Hematopoietic multipotent progenitor cell treated with erythropoietin and hydrocortisone succinate and interleukin-3 and kit ligand, for 6 days (in vitro differentiated cells): ENCODE measurements around the gene PCDHB3.
A peak's percentile ranks its signal among the peaks of the same experiment; 100 is the strongest.
"Not testable (repeated sequence)": the region's sequence is repeated elsewhere in the genome, so short reads cannot be mapped to it uniquely, and the experiment has no call there.

Experiments used
- DNase-seq: peaks from one replicate; pipeline ENCODE4 v3.0.0-alpha.2; 2015

PCDHB3 gene

GRCh38 chr5:141137346-141137745 is 37.1 kb downstream of the PCDHB3 start:
- DNase-seq, result not testable (repeated sequence)

- peak; percentile 4 for DNase-seq
These were observed 49.5 kb downstream of the PCDHB3 start, which contains the start of gene PCDHB6 for GRCh38 chr5:141149812-141150211. PCDHB6 (plus strand) TSS chr5:141150057; CDS start chr5:141150258, 201 bp downstream.

- no peak for DNase-seq
These were observed 50.1 kb downstream of the PCDHB3 start for GRCh38 chr5:141150224-141150992.

- no peak for DNase-seq
These were observed 50.7 kb downstream of the PCDHB3 start for GRCh38 chr5:141150993-141151325.

- DNase-seq, result not testable (repeated sequence)
These were observed 51.4 kb downstream of the PCDHB3 start for GRCh38 chr5:141151632-141152031.

- DNase-seq, result not testable (repeated sequence)
These were observed 51.8 kb downstream of the PCDHB3 start for GRCh38 chr5:141152096-141152495.
